Endothelial cell of umbilical vein (primary cell): ENCODE measurements around the gene SERPINE1. TPM values are rescaled to one million over a fixed set of nuclear protein-coding genes. Genes with fewer than 3 reads are reported as not detected.
"Not testable (repeated sequence)": the region's sequence is repeated elsewhere in the genome, so short reads cannot be mapped to it uniquely, and the experiment has no call there.

Experiments used
- BruUV-seq: library from RNA; stranded (reverse); fragments of 400-500 nt; replicated peaks from 2 replicates; lab custom pipeline; 2021; lab: Mats Ljungman, UMichigan
- CTCF ChIA-PET: fragments of 300-600, 350-600 bp; sonication (Branson Sonifier 250); formaldehyde crosslinking; loops from one replicate; lab custom pipeline; 2021; ENCODE audit warnings: antibody characterized with exemption, inconsistent platforms; lab: Charles Lee
- POLR2A ChIA-PET: fragments of 300-600, 350-600 bp; sonication (Branson Sonifier 250); formaldehyde crosslinking; loops from one replicate; lab custom pipeline; 2021; ENCODE audit warnings: antibody characterized with exemption, inconsistent platforms; lab: Charles Lee
- DNase-seq: peaks from one replicate; pipeline ENCODE4 v3.0.0-alpha.2; 2011; ENCODE audit warnings: low read depth, low spot score
- FAIRE-seq: peaks from 2 replicates; lab custom pipeline; 2011; peaks lifted over from hg19 to GRCh38; lab: Jason Lieb, UNC
- H2AFZ ChIP-seq: 2 replicates; pipeline ENCODE4 v1.6.0; 2012; ENCODE audit warnings: low read depth, low read length, control low read depth, inconsistent platforms
- H3K27ac ChIP-seq: 2 replicates; pipeline ENCODE4 v1.5.1; 2011; ENCODE audit warnings: low read depth, mild to moderate bottlenecking, control low read depth, low read length, moderate library complexity; ENCODE audit not compliant: insufficient read depth
- H3K27me3 ChIP-seq, 2 experiments: 2 replicates each; pipeline versions ENCODE4 v1.6.0 to v1.6.1; 2011; ENCODE audit warnings: low read length in 2 of 2, mixed read lengths in 1 of 2; ENCODE audit not compliant: control insufficient read depth in 2 of 2, insufficient read depth in 2 of 2
- H3K36me3 ChIP-seq, 2 experiments: 2 replicates in 1 of 2; 3 replicates in 1 of 2; pipeline ENCODE4 v1.5.1; 2011; ENCODE audit warnings: low read length in 2 of 2, mild to moderate bottlenecking in 1 of 2, moderate library complexity in 1 of 2; ENCODE audit not compliant: control insufficient read depth in 2 of 2, insufficient read depth in 2 of 2; ENCODE audit errors: extremely low read depth in 1 of 2
- H3K4me1 ChIP-seq: 3 replicates; pipeline ENCODE4 v1.5.1; 2011; ENCODE audit warnings: mild to moderate bottlenecking, low read length; ENCODE audit not compliant: control insufficient read depth, insufficient read depth; ENCODE audit errors: extremely low read depth
- H3K4me2 ChIP-seq: 2 replicates; pipeline ENCODE4 v1.6.1; 2011; ENCODE audit warnings: low read length, control low read depth, mixed read lengths; ENCODE audit not compliant: insufficient read depth
- H3K4me3 ChIP-seq, 3 experiments: fragments of 200-600 bp in 1 of 3; sonication (generic), shearing (Covaris generic) in 1 of 3; replicated peaks in 1 of 3; 2 replicates each; pipeline ENCODE4 v1.5.1; 2011 to 2016; ENCODE audit warnings: control low read depth in 3 of 3, low read length in 3 of 3, mild to moderate bottlenecking in 2 of 3, inconsistent platforms in 1 of 3, low read depth in 1 of 3, moderate library complexity in 1 of 3; ENCODE audit not compliant: insufficient read depth in 1 of 3
- H3K79me2 ChIP-seq: 2 replicates; pipeline ENCODE4 v1.6.0; 2012; ENCODE audit warnings: low read length, inconsistent platforms; ENCODE audit not compliant: control insufficient read depth, insufficient read depth
- H3K9ac ChIP-seq: replicated peaks from 2 replicates; pipeline ENCODE3; 2011; ENCODE audit warnings: low read length, control low read depth; ENCODE audit not compliant: insufficient read depth; ENCODE audit errors: extremely low read depth
- H3K9me1 ChIP-seq: replicated peaks from 3 replicates; pipeline ENCODE4 v1.6.0; 2011; ENCODE audit warnings: mild to moderate bottlenecking, low read length; ENCODE audit not compliant: control insufficient read depth, insufficient read depth; ENCODE audit errors: extremely low read depth
- H3K9me3 ChIP-seq: replicated peaks from 2 replicates; pipeline ENCODE4 v1.5.1; 2012; ENCODE audit warnings: low read length, inconsistent platforms; ENCODE audit not compliant: control insufficient read depth, insufficient read depth
- H4K20me1 ChIP-seq: replicated peaks from 2 replicates; pipeline ENCODE3; 2011; ENCODE audit warnings: mild to moderate bottlenecking, low read length; ENCODE audit not compliant: control insufficient read depth, insufficient read depth; ENCODE audit errors: extremely low read depth
- EZH2 ChIP-seq: IDR thresholded peaks from 2 replicates; pipeline ENCODE4 v1.6.1; 2012; ENCODE audit warnings: borderline replicate concordance, low read depth, mild to moderate bottlenecking, moderate library complexity, low read length, inconsistent platforms; ENCODE audit not compliant: severe bottlenecking
- FOS ChIP-seq: IDR thresholded peaks from 2 replicates; pipeline ENCODE4 v1.6.1; 2011; ENCODE audit warnings: mild to moderate bottlenecking, low read length, moderate library complexity, borderline replicate concordance; ENCODE audit not compliant: insufficient read depth
- GATA2 ChIP-seq: IDR thresholded peaks from 2 replicates; pipeline ENCODE4 v1.7.0; 2011; ENCODE audit warnings: low read depth, mild to moderate bottlenecking, moderate library complexity, mixed read lengths, low read length; ENCODE audit not compliant: insufficient read length, insufficient read depth
- JUN ChIP-seq: IDR thresholded peaks from 2 replicates; pipeline ENCODE4 v1.6.1; 2011; ENCODE audit warnings: borderline replicate concordance, low read depth; ENCODE audit not compliant: insufficient read length, insufficient read depth
- MYC ChIP-seq: IDR thresholded peaks from one replicate; pipeline ENCODE4 v1.6.1; 2011; ENCODE audit warnings: mild to moderate bottlenecking, low read depth, low read length
- POLR2A ChIP-seq: IDR thresholded peaks from 2 replicates; pipeline ENCODE4 v1.6.1; 2012; ENCODE audit warnings: low read depth, mild to moderate bottlenecking, control low read depth, low read length
- POLR2AphosphoS5 ChIP-seq: IDR thresholded peaks from 2 replicates; pipeline ENCODE4 v1.6.1; 2012; ENCODE audit warnings: low read depth, mild to moderate bottlenecking, control low read depth, low read length, moderate library complexity; ENCODE audit not compliant: insufficient read depth
- dilution Hi-C: fragments of 300-500 bp; cut with MboI; formaldehyde crosslinking; loops from one replicate; pipeline ENCODE4 v1.15.0; 2019; ENCODE audit warnings: low sequenced_read_pairs; ENCODE audit not compliant: extremely low pct_ligation_motif_present
- intact Hi-C: fragments of 100-400 bp; cut with micrococcal nuclease; formaldehyde crosslinking; loops from one replicate; pipeline ENCODE4 v1.10.0; 2022
- polyA plus RNA-seq, 4 experiments: library from polyadenylated mRNA; depleted of rRNA in 3 of 4; stranded (reverse) in 3 of 4; unstranded in 1 of 4; fragments of >200 nt; gene quantifications; 2 replicates each; pipeline versions ENCODE4 v1.2.1 to v1.2.3, GENCODE V29; 2011 to 2012; ENCODE audit warnings: missing spikeins in 1 of 4
- total RNA-seq: library from RNA; stranded (reverse); gene quantifications from 2 replicates; pipeline ENCODE4 v1.2.3, GENCODE V29; 2021
- TF ChIP-seq, protein P1 (sequence below), 2 donors: IDR thresholded peaks; 1 replicate in 1 of 2; 2 replicates in 1 of 2; pipeline ENCODE4 v1.5.1; 2011; ENCODE audit warnings: low read length in 2 of 2, mild to moderate bottlenecking in 2 of 2, moderate library complexity in 2 of 2, control low read depth in 1 of 2, inconsistent platforms in 1 of 2, low read depth in 1 of 2; ENCODE audit not compliant: insufficient read depth in 1 of 2; ENCODE audit errors: extremely low read depth in 1 of 2
- TF ChIP-seq, protein P2 (sequence below): IDR thresholded peaks from 2 replicates; pipeline ENCODE4 v1.6.1; 2011; ENCODE audit not compliant: insufficient read depth, insufficient read length

SERPINE1 gene
- total and polyA plus RNA-seq, 2 donors (not counting 3 experiments of a cell fraction or from before 2014, with no cell fraction given): 2,296 to 4,637 TPM

DNA sequence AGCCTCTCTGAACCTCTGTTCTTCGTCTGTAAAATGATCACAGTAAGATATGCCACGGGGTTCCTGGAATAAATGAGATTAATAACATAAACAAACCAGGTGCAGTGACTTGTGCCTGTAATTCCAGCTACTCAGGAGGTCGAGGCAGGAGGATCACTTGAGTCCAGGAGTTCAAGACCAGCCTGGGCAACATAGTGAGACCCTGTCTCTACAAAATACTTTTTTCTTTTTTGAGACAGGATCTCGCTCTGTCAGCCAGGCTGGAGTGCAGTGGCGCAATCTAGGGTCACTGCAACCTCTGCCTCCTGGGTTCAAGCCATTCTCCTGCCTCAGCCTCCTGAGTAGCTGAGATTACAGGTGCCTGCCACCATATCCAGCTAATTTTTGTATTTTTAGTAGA is 21.7 kb upstream of the SERPINE1 start:
- H3K9ac ChIP-seq, H3K4me2 ChIP-seq, H3K27me3 ChIP-seq, H3K9me3 ChIP-seq, dilution Hi-C loops, intact Hi-C loops, BruUV-seq, FAIRE-seq, H4K20me1 ChIP-seq, DNase-seq, H3K4me3 ChIP-seq, H3K9me1 ChIP-seq, H3K36me3 ChIP-seq, H2AFZ ChIP-seq: not testable (repeated sequence)
- Histone ChIP-seq H3K79me2 (peaks cover 10% of the 10 kb centered on the region), H3K4me1 (peaks cover 54% of the 10 kb centered on the region), H3K27ac (peak overlapping the region; percentile 42)
- ChIA-PET CTCF (interaction anchor here (1.4 kb wide), 1 partner anchor 12 kb away, joined by 4 read pairs; no protein-coding TSS in a partner anchor), POLR2A (interaction anchor here (1.2 to 3.0 kb wide), 3 partner anchors 15 to 21 kb away, joined by 4 to 32 read pairs (median 5); partner anchors contain the start of gene SERPINE1)

DNA sequence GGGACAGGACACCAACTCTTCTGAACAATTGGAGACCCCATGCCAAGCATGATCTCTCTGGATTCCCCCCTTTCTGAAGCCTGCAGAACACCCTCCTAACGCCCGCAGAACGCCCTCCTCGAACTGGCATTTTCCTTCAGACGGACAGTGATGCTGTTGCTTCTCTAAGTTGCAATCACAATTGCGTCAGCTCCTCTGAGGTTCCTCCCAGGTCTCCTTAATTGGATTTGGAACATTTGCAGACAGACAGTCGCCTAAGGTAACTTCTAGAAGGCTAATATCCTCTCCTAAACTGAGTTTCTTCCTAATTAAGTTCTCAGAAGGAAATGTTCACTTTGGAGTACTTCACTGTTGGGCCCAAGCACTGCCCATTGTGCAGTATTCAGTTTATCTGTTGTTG is 20.5 kb upstream of the SERPINE1 start:
- Histone ChIP-seq H3K36me3 (no peaks in the 10 kb centered on the region), H3K4me3 (no peak overlapping the region), H4K20me1 (no peaks in the 10 kb centered on the region), H3K9me3 (no peaks in the 10 kb centered on the region), H3K79me2 (peaks cover 11% of the 10 kb centered on the region), H2AFZ (no peak overlapping the region), H3K9ac (no peak overlapping the region), H3K9me1 (no peaks in the 10 kb centered on the region), H3K4me2 (no peak overlapping the region), H3K4me1 (peaks cover 50% of the 10 kb centered on the region), H3K27me3 (no peaks in the 10 kb centered on the region), H3K27ac (no peak overlapping the region)
- dilution Hi-C loops: no loop called here
- no peak for FAIRE-seq
- TF ChIP-seq, protein P1, sequence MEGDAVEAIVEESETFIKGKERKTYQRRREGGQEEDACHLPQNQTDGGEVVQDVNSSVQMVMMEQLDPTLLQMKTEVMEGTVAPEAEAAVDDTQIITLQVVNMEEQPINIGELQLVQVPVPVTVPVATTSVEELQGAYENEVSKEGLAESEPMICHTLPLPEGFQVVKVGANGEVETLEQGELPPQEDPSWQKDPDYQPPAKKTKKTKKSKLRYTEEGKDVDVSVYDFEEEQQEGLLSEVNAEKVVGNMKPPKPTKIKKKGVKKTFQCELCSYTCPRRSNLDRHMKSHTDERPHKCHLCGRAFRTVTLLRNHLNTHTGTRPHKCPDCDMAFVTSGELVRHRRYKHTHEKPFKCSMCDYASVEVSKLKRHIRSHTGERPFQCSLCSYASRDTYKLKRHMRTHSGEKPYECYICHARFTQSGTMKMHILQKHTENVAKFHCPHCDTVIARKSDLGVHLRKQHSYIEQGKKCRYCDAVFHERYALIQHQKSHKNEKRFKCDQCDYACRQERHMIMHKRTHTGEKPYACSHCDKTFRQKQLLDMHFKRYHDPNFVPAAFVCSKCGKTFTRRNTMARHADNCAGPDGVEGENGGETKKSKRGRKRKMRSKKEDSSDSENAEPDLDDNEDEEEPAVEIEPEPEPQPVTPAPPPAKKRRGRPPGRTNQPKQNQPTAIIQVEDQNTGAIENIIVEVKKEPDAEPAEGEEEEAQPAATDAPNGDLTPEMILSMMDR (IDR thresholded peaks at IDR 0.05; ENCODE audit: extremely low read depth in 1 of 2, insufficient read depth in 1 of 2, low read depth in 1 of 2, low read length in 2 of 2): no peak
- no peak for TF ChIP-seq POLR2A
- TF ChIP-seq, protein P2, sequence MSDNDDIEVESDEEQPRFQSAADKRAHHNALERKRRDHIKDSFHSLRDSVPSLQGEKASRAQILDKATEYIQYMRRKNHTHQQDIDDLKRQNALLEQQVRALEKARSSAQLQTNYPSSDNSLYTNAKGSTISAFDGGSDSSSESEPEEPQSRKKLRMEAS: no peak
- TF ChIP-seq JUN: no peak
- no peak for TF ChIP-seq GATA2
- TF ChIP-seq EZH2: no peak
- no peak for TF ChIP-seq FOS
- TF ChIP-seq MYC: no peak
- no peak for TF ChIP-seq POLR2AphosphoS5
- intact Hi-C loops: no loop called here
- CTCF ChIA-PET: interaction anchor here (1.5 kb wide), 1 partner anchor 37 kb away, joined by 3 read pairs; no protein-coding TSS in a partner anchor
- POLR2A ChIA-PET: interaction anchor here (8.8 kb wide), 1 partner anchor 22 kb away, joined by 132 read pairs; the partner anchor contains the start of gene SERPINE1
- BruUV-seq: no TSS peak
- DNase-seq: no peak
